K562 (cell line): ENCODE results near the gene ENTPD6. TPM values are rescaled to one million over a fixed set of nuclear protein-coding genes. Genes with fewer than 3 reads are reported as not detected.

ENCODE experiments used
- CHCHD3 ChIP-seq: fragments of 250-450 bp; sonication (Bioruptor Pico); IDR thresholded peaks from 2 replicates; pipeline ENCODE4 v2.1.2; 2022; ENCODE audit warnings: mild to moderate bottlenecking
- CTCFL ChIP-seq: IDR thresholded peaks from 2 replicates; pipeline ENCODE4 v1.6.1; 2011; ENCODE audit warnings: borderline replicate concordance, low read depth, mild to moderate bottlenecking, moderate library complexity, low read length; ENCODE audit not compliant: insufficient read depth, poor library complexity, severe bottlenecking
- FOXA1 ChIP-seq: fragments of 450-650 bp; IDR thresholded peaks from 2 replicates; pipeline ENCODE4 v1.6.1; 2016; ENCODE audit warnings: mild to moderate bottlenecking, borderline replicate concordance
- HBP1 ChIP-seq: fragments of 450-650 bp; formaldehyde crosslinking; IDR thresholded peaks from 2 replicates; pipeline ENCODE4 v1.4.0; 2022; ENCODE audit warnings: missing genetic modification characterization
- KDM4B ChIP-seq, 2 experiments: fragments of 450-650 bp in 1 of 2; sonication (generic) in 1 of 2; IDR thresholded peaks; 2 replicates each; pipeline ENCODE4 v1.6.1; 2016 to 2017; ENCODE audit warnings: borderline replicate concordance in 2 of 2, antibody characterized with exemption in 1 of 2, low read depth in 1 of 2, mild to moderate bottlenecking in 1 of 2
- MCM3 ChIP-seq: fragments of 450-650 bp; IDR thresholded peaks from 2 replicates; pipeline ENCODE4 v1.6.1; 2016
- RBFOX2 ChIP-seq: fragments of 200-400 bp; formaldehyde crosslinking; IDR thresholded peaks from 2 replicates; pipeline ENCODE4 v1.6.1; 2017; ENCODE audit warnings: low read depth, mild to moderate bottlenecking, low read length, moderate library complexity
- REST ChIP-seq, 2 experiments: fragments of 450-650 bp; formaldehyde crosslinking in 1 of 2; IDR thresholded peaks; 2 replicates each; pipeline versions ENCODE4 v1.4.0 to v1.6.1; 2014 to 2020; ENCODE audit warnings: mild to moderate bottlenecking in 2 of 2, borderline replicate concordance in 1 of 2, low read depth in 1 of 2
- TAF9B ChIP-seq: fragments of 450-650 bp; IDR thresholded peaks from 2 replicates; pipeline ENCODE4 v1.6.1; 2018; ENCODE audit warnings: mild to moderate bottlenecking; ENCODE audit not compliant: partially characterized antibody
- ZBTB11 ChIP-seq, 3 experiments: fragments of 200-800 bp in 1 of 3; fragments of 250-450 bp in 1 of 3; fragments of 450-650 bp in 1 of 3; sonication (Bioruptor Pico) in 1 of 3; sonication (Bioruptor generic) in 1 of 3; formaldehyde crosslinking in 1 of 3; IDR thresholded peaks; 2 replicates each; pipeline versions ENCODE4 v1.6.1 to v1.8.0; 2016 to 2022; ENCODE audit warnings: mild to moderate bottlenecking in 2 of 3, missing genetic modification characterization in 2 of 3, missing compliant biosample characterization in 1 of 3, moderate library complexity in 1 of 3
- ZNF175 ChIP-seq: fragments of 200-800 bp; sonication (Bioruptor generic); IDR thresholded peaks from 2 replicates; pipeline ENCODE4 v1.6.1; 2016; ENCODE audit warnings: low read depth, mild to moderate bottlenecking, missing genetic modification characterization, missing compliant biosample characterization
- polyA plus RNA-seq, 8 experiments: library from polyadenylated mRNA; depleted of rRNA in 4 of 8; stranded (reverse) in 5 of 8; unstranded in 3 of 8; fragments of >200 nt; fragmentation: Nextera tagmentation in 2 of 8; fragmentation: Illumina TruSeq in 1 of 8; extraction: Ambion mirVana in 2 of 8; extraction: Trizol in 1 of 8; gene quantifications; 2 replicates each; pipeline versions ENCODE4 v1.2.1 to v1.2.3, GENCODE V29; 2011 to 2014; ENCODE audit warnings: inconsistent platforms in 1 of 8, missing spikeins in 1 of 8
- total RNA-seq, 7 experiments: library from RNA; depleted of rRNA in 6 of 7; stranded (reverse); fragments of >200 nt in 6 of 7; fragmentation: Illumina TruSeq in 2 of 7; extraction: Trizol in 2 of 7; gene quantifications; 2 replicates each; pipeline versions ENCODE4 v1.2.1 to v1.2.3, GENCODE V29; 2011 to 2021; ENCODE audit warnings: low replicate concordance in 1 of 7

The ENTPD6 gene
- total and polyA plus RNA-seq, 9 of the 15 experiments (the other 6 are each of a cell fraction or from before 2014, with no cell fraction given) = 0.82 to 36.8 (median 22.4) TPM

GRCh38 chr20:25223179-25223661, 27.7 kb downstream of the ENTPD6 start (continued):
- no peak for TF ChIP-seq ZBTB11 (CRISPR knock-in tag; IDR thresholded peaks at IDR 0.05)
- no peak for TF ChIP-seq TAF9B
- TF ChIP-seq FOXA1 = no peak
- TF ChIP-seq MCM3 = no peak
- TF ChIP-seq RBFOX2 = no peak
- no peak for TF ChIP-seq CHCHD3
- TF ChIP-seq REST (IDR thresholded peaks at IDR 0.05; ENCODE audit: borderline replicate concordance) = peak; percentile 93
- TF ChIP-seq REST (CRISPR knock-in tag; IDR thresholded peaks at IDR 0.05; ENCODE audit: low read depth) = no peak
- no peak for TF ChIP-seq CTCFL
- TF ChIP-seq HBP1 = no peak
- 0 out of 2 replicates have a peak, but pooled peaks have one; percentile 47 for TF ChIP-seq ZNF175
- no peak for TF ChIP-seq KDM4B (IDR thresholded peaks at IDR 0.05; ENCODE audit: borderline replicate concordance in 2 of 2, low read depth in 1 of 2)
